ENCODE data around the gene TLE4.

DNA sequence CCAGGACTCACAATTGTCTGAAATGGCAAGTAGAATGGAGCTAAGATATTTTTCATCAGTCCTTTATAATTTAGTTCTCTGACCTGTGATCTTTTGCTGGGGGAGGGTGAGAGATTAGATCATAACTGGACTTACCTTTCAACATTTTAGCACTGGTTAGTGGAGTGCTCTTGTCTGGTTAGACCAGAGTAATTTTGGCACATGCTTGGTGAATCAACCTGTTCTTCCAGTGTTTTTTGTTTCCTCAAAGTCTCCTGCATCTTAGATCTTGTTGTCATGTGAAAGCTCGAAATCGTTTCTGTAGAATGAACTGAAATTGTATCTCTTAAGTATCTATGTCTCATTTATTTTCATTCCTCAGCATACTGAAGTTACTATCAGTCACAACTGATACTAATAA lies 122.4 kb downstream of the TLE4 start:
- TF ChIP-seq CTCF (IDR thresholded peaks at IDR 0.05; ENCODE audit: insufficient read depth, low read depth, low read length) (no peak), EZH2 (IDR thresholded peaks at IDR 0.05; ENCODE audit: insufficient read depth, low read length) (no peak)
